ENCODE data around the gene NUFIP1.

Gene NUFIP1

GRCh38 chr13:44938854-44939253 is 50.4 kb downstream of the NUFIP1 start:
- peaks cover 8% of the 10 kb centered on the region; the same call in 1 of the 2 replicates for H3K36me3 ChIP-seq
- H3K4me3 ChIP-seq (ENCODE audit: low read depth, low read length): no peak overlapping the region
- no peaks in the 10 kb centered on the region for H3K9me3 ChIP-seq (ENCODE audit: severe bottlenecking)
- no peak overlapping the region for H3K27ac ChIP-seq
- no peak for DNase-seq
- no peak for TF ChIP-seq CTCF (IDR thresholded peaks at IDR 0.05; ENCODE audit: low read depth, low read length)
- no peaks in the 10 kb centered on the region for H3K27me3 ChIP-seq (ENCODE audit: insufficient read depth, low read depth, severe bottlenecking)

GRCh38 chr13:44936246-44936645 is 53.0 kb downstream of the NUFIP1 start:
- H3K27me3 ChIP-seq (ENCODE audit: insufficient read depth, low read depth, severe bottlenecking): no peaks in the 10 kb centered on the region
- no peak overlapping the region for H3K27ac ChIP-seq
- H3K36me3 ChIP-seq: no peaks in the 10 kb centered on the region
- no peak for TF ChIP-seq CTCF (IDR thresholded peaks at IDR 0.05; ENCODE audit: low read depth, low read length)
- DNase-seq: no peak
- H3K4me3 ChIP-seq (ENCODE audit: low read depth, low read length): no peak overlapping the region
- H3K9me3 ChIP-seq (ENCODE audit: severe bottlenecking): no peaks in the 10 kb centered on the region

- no peak for DNase-seq
- Histone ChIP-seq H3K4me3 (ENCODE audit: low read depth, low read length) (no peak overlapping the region), H3K9me3 (ENCODE audit: severe bottlenecking) (no peaks in the 10 kb centered on the region), H3K27ac (no peak overlapping the region), H3K36me3 (no peaks in the 10 kb centered on the region), H3K27me3 (ENCODE audit: insufficient read depth, low read depth, severe bottlenecking) (no peaks in the 10 kb centered on the region)
- TF ChIP-seq CTCF (IDR thresholded peaks at IDR 0.05; ENCODE audit: low read depth, low read length): no peak
Measured at GRCh38 chr13:44934724-44935123, 54.5 kb downstream of the NUFIP1 start.

- H3K36me3 ChIP-seq: no peaks in the 10 kb centered on the region
- H3K9me3 ChIP-seq (ENCODE audit: severe bottlenecking): no peaks in the 10 kb centered on the region
- no peak overlapping the region for H3K4me3 ChIP-seq (ENCODE audit: low read depth, low read length)
- H3K27me3 ChIP-seq (ENCODE audit: insufficient read depth, low read depth, severe bottlenecking): no peaks in the 10 kb centered on the region
- TF ChIP-seq CTCF (IDR thresholded peaks at IDR 0.05; ENCODE audit: low read depth, low read length): no peak
- no peak for DNase-seq
- no peak overlapping the region for H3K27ac ChIP-seq
Measured at GRCh38 chr13:44932850-44933251, 56.4 kb downstream of the NUFIP1 start.

- Histone ChIP-seq H3K27me3 (ENCODE audit: insufficient read depth, low read depth, severe bottlenecking) (no peaks in the 10 kb centered on the region), H3K27ac (no peak overlapping the region), H3K36me3 (no peaks in the 10 kb centered on the region), H3K9me3 (ENCODE audit: severe bottlenecking) (no peaks in the 10 kb centered on the region), H3K4me3 (ENCODE audit: low read depth, low read length) (no peak overlapping the region)
- no peak for DNase-seq
- no peak for TF ChIP-seq CTCF (IDR thresholded peaks at IDR 0.05; ENCODE audit: low read depth, low read length)
Measured at GRCh38 chr13:44932171-44932849, 57.0 kb downstream of the NUFIP1 start.

All from WERI-Rb-1 (cell line).